Chondrocyte (in vitro differentiated cells): ENCODE data around the gene NME7. TPM values are rescaled to one million over a fixed set of nuclear protein-coding genes. Genes with fewer than 3 reads are reported as not detected.

Experiments used
- DNase-seq: peaks from one replicate; pipeline ENCODE4 v3.0.0; 2021; ENCODE audit warnings: mixed read lengths, low spot score
- H3K27ac Mint-ChIP-seq: one replicate; pipeline ENCODE4 v1.8.0; 2021; ENCODE audit warnings: mild to moderate bottlenecking, moderate library complexity, mixed read lengths; ENCODE audit not compliant: unreplicated experiment
- H3K27me3 Mint-ChIP-seq: 2 replicates; pipeline ENCODE4 v1.8.0; 2021; ENCODE audit warnings: low read depth, mixed read lengths
- H3K36me3 Mint-ChIP-seq: 2 replicates; pipeline ENCODE4 v1.8.0; 2021; ENCODE audit warnings: low read depth, mixed read lengths
- H3K4me1 Mint-ChIP-seq: 2 replicates; pipeline ENCODE4 v1.8.0; 2021; ENCODE audit warnings: low read depth, mild to moderate bottlenecking, mixed read lengths
- H3K4me3 Mint-ChIP-seq: one replicate; pipeline ENCODE4 v1.8.0; 2021; ENCODE audit warnings: mild to moderate bottlenecking, moderate library complexity, mixed read lengths; ENCODE audit not compliant: unreplicated experiment
- H3K9me3 Mint-ChIP-seq: 2 replicates; pipeline ENCODE4 v1.8.0; 2021; ENCODE audit warnings: low read depth, mixed read lengths
- CTCF ChIP-seq: fragments of 200-600 bp; sonication (generic); IDR thresholded peaks from 2 replicates; pipeline ENCODE4 v1.5.0; 2021; ENCODE audit warnings: antibody characterized with exemption, mild to moderate bottlenecking, moderate library complexity
- total RNA-seq: library from RNA; stranded (reverse); gene quantifications from 3 replicates; pipeline ENCODE4 v1.2.1, GENCODE V29; 2021

Gene NME7
- total RNA-seq, 1 donor from 2014 or later = 14.7 TPM

- Mint-ChIP-seq H3K9me3 (no peaks in the 10 kb centered on the region), H3K27me3 (no peaks in the 10 kb centered on the region), H3K4me3 (no peak overlapping the region), H3K4me1 (peaks cover 9% of the 10 kb centered on the region), H3K27ac (peak overlapping the region; percentile 10), H3K36me3 (no peaks in the 10 kb centered on the region)
- DNase-seq = no peak
- no peak for TF ChIP-seq CTCF
Observed at GRCh38 chr1:169148472-169149252, 218.9 kb downstream of the NME7 start.

GRCh38 chr1:169146576-169147214, 220.9 kb downstream of the NME7 start:
- H3K4me3 Mint-ChIP-seq = no peak overlapping the region
- H3K4me1 Mint-ChIP-seq = peaks cover 12% of the 10 kb centered on the region
- no peak for TF ChIP-seq CTCF
- no peak overlapping the region for H3K27ac Mint-ChIP-seq
- H3K27me3 Mint-ChIP-seq = no peaks in the 10 kb centered on the region
- no peak for DNase-seq
- H3K9me3 Mint-ChIP-seq = no peaks in the 10 kb centered on the region
- no peaks in the 10 kb centered on the region for H3K36me3 Mint-ChIP-seq

GRCh38 chr1:169144941-169145626, 222.5 kb downstream of the NME7 start:
- DNase-seq = no peak
- no peak overlapping the region for H3K4me3 Mint-ChIP-seq
- peaks cover 26% of the 10 kb centered on the region for H3K4me1 Mint-ChIP-seq
- H3K9me3 Mint-ChIP-seq = no peaks in the 10 kb centered on the region
- TF ChIP-seq CTCF = no peak
- no peaks in the 10 kb centered on the region for H3K27me3 Mint-ChIP-seq
- H3K27ac Mint-ChIP-seq = no peak overlapping the region
- H3K36me3 Mint-ChIP-seq = no peaks in the 10 kb centered on the region

GRCh38 chr1:169143984-169144383, 223.6 kb downstream of the NME7 start:
- Mint-ChIP-seq H3K9me3 (no peaks in the 10 kb centered on the region), H3K4me3 (no peak overlapping the region), H3K36me3 (no peaks in the 10 kb centered on the region), H3K4me1 (peaks cover 24% of the 10 kb centered on the region), H3K27ac (no peak overlapping the region), H3K27me3 (no peaks in the 10 kb centered on the region)
- TF ChIP-seq CTCF = no peak
- DNase-seq = no peak

GRCh38 chr1:169143346-169143745, 224.3 kb downstream of the NME7 start:
- DNase-seq = no peak
- H3K27me3 Mint-ChIP-seq = no peaks in the 10 kb centered on the region

More at GRCh38 chr1:169143346-169143745, 224.3 kb downstream of the NME7 start:
- TF ChIP-seq CTCF = no peak
- peaks cover 24% of the 10 kb centered on the region for H3K4me1 Mint-ChIP-seq
- H3K9me3 Mint-ChIP-seq = no peaks in the 10 kb centered on the region
- H3K27ac Mint-ChIP-seq = no peak overlapping the region
- H3K36me3 Mint-ChIP-seq = no peaks in the 10 kb centered on the region
- no peak overlapping the region for H3K4me3 Mint-ChIP-seq
